A549 (cell line): Measurements from ENCODE around the gene SLC28A1. TPM values are rescaled to one million over a fixed set of nuclear protein-coding genes. Genes with fewer than 3 reads are reported as not detected.

Source experiments
- ATAC-seq, 2 experiments: fragments of 200-7000 bp in 1 of 2; fragments of >200 bp in 1 of 2; cut with Nextera tagmentation in 1 of 2; cut with Tn5 transposase in 1 of 2; 3 replicates each; pipeline versions ENCODE4 v1.8.0 to v1.9.1; 2018 to 2020; ENCODE audit warnings: mild to moderate bottlenecking in 1 of 2, moderate library complexity in 1 of 2
- CTCF ChIA-PET: fragments of 300-600 bp; sonication (Branson Sonifier 250); formaldehyde crosslinking; extraction: SDS; loops from one replicate; lab custom pipeline; 2021; ENCODE audit warnings: antibody characterized with exemption, inconsistent platforms; lab: Yijun Ruan, JAX
- POLR2A ChIA-PET: fragments of 350-600 bp; formaldehyde crosslinking; extraction: SDS; loops from one replicate; lab custom pipeline; 2021; ENCODE audit warnings: antibody characterized with exemption, inconsistent platforms; lab: Yijun Ruan, JAX
- DNase-seq, 2 experiments: peaks; one replicate each; pipeline versions ENCODE4 v3.0.0 to v3.0.0-alpha.2; 2011 to 2016; ENCODE audit warnings: low read depth in 1 of 2, low spot score in 1 of 2
- FAIRE-seq: peaks from 2 replicates; lab custom pipeline; 2011; peaks lifted over from hg19 to GRCh38; lab: Jason Lieb, UNC
- H3K27ac ChIP-seq, 2 experiments: fragments of >200 bp; sonication (Bioruptor Twin); formaldehyde crosslinking; 3 replicates each; pipeline ENCODE4 v1.5.1; 2016 to 2017
- H3K4me1 ChIP-seq: fragments of >200 bp; sonication (Bioruptor Twin); formaldehyde crosslinking; 3 replicates; pipeline ENCODE4 v1.6.1; 2016
- H3K4me2 ChIP-seq: fragments of >200 bp; sonication (Bioruptor Twin); formaldehyde crosslinking; 3 replicates; pipeline ENCODE4 v1.6.1; 2016
- H3K4me3 ChIP-seq: fragments of >200 bp; sonication (Bioruptor Twin); formaldehyde crosslinking; 3 replicates; pipeline ENCODE4 v1.5.1; 2016
- H3K9me3 ChIP-seq: fragments of >200 bp; sonication (Bioruptor Twin); formaldehyde crosslinking; 3 replicates; pipeline ENCODE4 v1.6.1; 2016
- EHF ChIP-seq: fragments of 250-450 bp; sonication (Bioruptor Pico); IDR thresholded peaks from 2 replicates; pipeline ENCODE4 v1.5.0; 2020; ENCODE audit warnings: mild to moderate bottlenecking
- EHMT2 ChIP-seq: fragments of 200-600 bp; sonication (generic); IDR thresholded peaks from 2 replicates; pipeline ENCODE4 v1.6.1; 2016; ENCODE audit warnings: antibody characterized with exemption, low read depth, mild to moderate bottlenecking, moderate library complexity
- FOSL2 ChIP-seq, 2 experiments: fragments of 450-650 bp in 1 of 2; fragments of >200 bp in 1 of 2; sonication (Bioruptor Twin) in 1 of 2; formaldehyde crosslinking; IDR thresholded peaks; 2 replicates each; pipeline versions ENCODE4 v1.5.0 to v1.6.1; 2016 to 2020; ENCODE audit warnings: mild to moderate bottlenecking in 1 of 2, moderate library complexity in 1 of 2
- GATA3 ChIP-seq: IDR thresholded peaks from 2 replicates; pipeline ENCODE4 v1.6.1; 2012; ENCODE audit warnings: borderline replicate concordance
- HDAC2 ChIP-seq: fragments of 200-600 bp; sonication (generic); IDR thresholded peaks from 2 replicates; pipeline ENCODE4 v1.6.1; 2016
- HOXB13 ChIP-seq: fragments of 250-450 bp; sonication (Bioruptor Pico); IDR thresholded peaks from 2 replicates; pipeline ENCODE4 v1.5.0; 2020; ENCODE audit warnings: low read depth, mild to moderate bottlenecking, moderate library complexity
- JUNB ChIP-seq: fragments of >200 bp; sonication (Bioruptor Twin); formaldehyde crosslinking; IDR thresholded peaks from 2 replicates; pipeline ENCODE4 v1.6.1; 2016
- MYC ChIP-seq: IDR thresholded peaks from 2 replicates; pipeline ENCODE4 v1.6.1; 2012; ENCODE audit warnings: mild to moderate bottlenecking, inconsistent platforms, low read length, improper control_type of control experiment, borderline replicate concordance
- NFE2L2 ChIP-seq: fragments of 150-350 bp; conservative IDR thresholded peaks from 2 replicates; pipeline ENCODE4 v1.6.1; 2014; ENCODE audit warnings: low read length
- RAD21 ChIP-seq, 2 experiments: fragments of >200 bp in 1 of 2; sonication (Bioruptor Twin) in 1 of 2; formaldehyde crosslinking in 1 of 2; IDR thresholded peaks in 1 of 2; conservative IDR thresholded peaks in 1 of 2; 2 replicates in 1 of 2; 3 replicates in 1 of 2; pipeline ENCODE4 v1.6.1; 2012 to 2018; ENCODE audit warnings: inconsistent platforms in 1 of 2
- RARB ChIP-seq: fragments of 250-450 bp; sonication (Bioruptor Pico); IDR thresholded peaks from 2 replicates; pipeline ENCODE4 v1.8.0; 2021; ENCODE audit warnings: mild to moderate bottlenecking, moderate library complexity
- RCOR1 ChIP-seq: fragments of 150-350 bp; IDR thresholded peaks from 2 replicates; pipeline ENCODE4 v1.6.1; 2014; ENCODE audit warnings: antibody characterized with exemption, low read length, low read depth
- SREBF2 ChIP-seq: fragments of 450-650 bp; IDR thresholded peaks from 2 replicates; pipeline ENCODE4 v1.6.1; 2014; ENCODE audit warnings: mild to moderate bottlenecking, moderate library complexity
- ZFP36 ChIP-seq: fragments of 450-650 bp; IDR thresholded peaks from 2 replicates; pipeline ENCODE4 v1.6.1; 2014; ENCODE audit warnings: borderline replicate concordance; ENCODE audit not compliant: partially characterized antibody
- WGBS: methylation state at CpG from one replicate; pipeline ENCODE4 v1.1.6; 2017; ENCODE audit errors: missing lambda C conversion rate; 5-methylcytosine and 5-hydroxymethylcytosine counted together
- polyA plus RNA-seq, 4 experiments: library from polyadenylated mRNA; depleted of rRNA in 3 of 4; stranded (reverse); fragments of >200 nt; fragmentation: RNase III in 1 of 4; extraction: RNeasy Plus Mini Kit Qiagen cat#74134 plus additional on column Dnase treatment in 1 of 4; gene quantifications; 2 replicates in 3 of 4; 3 replicates in 1 of 4; pipeline ENCODE4 v1.2.3, GENCODE V29; 2011 to 2017
- TF ChIP-seq, protein P1 (sequence below): IDR thresholded peaks from 2 replicates; pipeline ENCODE4 v1.6.1; 2012
- TF ChIP-seq, protein P2 (sequence below): fragments of 200-600 bp; sonication (generic); IDR thresholded peaks from 2 replicates; pipeline ENCODE4 v1.6.1; 2016; ENCODE audit warnings: antibody characterized with exemption, mild to moderate bottlenecking, moderate library complexity
- TF ChIP-seq, protein P3 (sequence below): IDR thresholded peaks from 2 replicates; pipeline ENCODE4 v1.6.1; 2012
- TF ChIP-seq, protein P4 (sequence below): fragments of 250-450 bp; sonication (Bioruptor Pico); IDR thresholded peaks from 2 replicates; pipeline ENCODE4 v1.5.0; 2020; ENCODE audit warnings: low read depth, mild to moderate bottlenecking, moderate library complexity
- TF ChIP-seq, protein P5 (sequence below): fragments of 250-450 bp; sonication (Bioruptor Pico); IDR thresholded peaks from 2 replicates; pipeline ENCODE4 v1.5.0; 2021; ENCODE audit warnings: mild to moderate bottlenecking, moderate library complexity, borderline replicate concordance
- TF ChIP-seq, protein P6 (sequence below): fragments of 450-650 bp; IDR thresholded peaks from 2 replicates; pipeline ENCODE4 v1.6.1; 2014; ENCODE audit warnings: antibody characterized with exemption

The SLC28A1 gene
- polyA plus RNA-seq, 2 of the 4 experiments (the other 2 are of a cell fraction) = 0.06 to 0.13 TPM

DNA sequence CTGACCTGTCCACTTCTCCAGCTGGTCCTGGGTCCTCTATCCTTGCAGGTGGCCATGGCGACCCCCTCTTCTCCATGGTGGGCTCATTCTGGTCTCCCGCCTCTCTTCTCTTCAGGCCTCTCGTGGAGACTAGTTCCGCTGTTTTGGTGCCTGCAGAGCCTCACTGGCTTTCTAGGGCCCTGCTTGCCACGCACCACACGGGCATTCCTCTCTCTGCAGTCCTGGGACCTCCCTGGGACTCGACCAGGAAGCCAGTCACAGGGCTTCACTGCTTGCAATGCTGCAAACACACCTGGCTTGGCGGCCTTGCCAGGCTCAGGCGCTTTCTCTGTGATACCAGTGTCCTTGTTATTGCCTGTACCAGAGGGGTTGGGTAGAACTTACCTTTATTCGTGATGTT, 9.1 kb downstream of the SLC28A1 start:
- no peaks in the 10 kb centered on the region for H3K9me3 ChIP-seq
- ChIA-PET CTCF (interaction anchor here (2.7 kb wide), 1 partner anchor 11 kb away, joined by 11 read pairs; no protein-coding TSS in a partner anchor), POLR2A (no interaction called here)
- ATAC-seq (no peak), DNase-seq (no peak), FAIRE-seq (no peak)
- TF ChIP-seq, protein P1, sequence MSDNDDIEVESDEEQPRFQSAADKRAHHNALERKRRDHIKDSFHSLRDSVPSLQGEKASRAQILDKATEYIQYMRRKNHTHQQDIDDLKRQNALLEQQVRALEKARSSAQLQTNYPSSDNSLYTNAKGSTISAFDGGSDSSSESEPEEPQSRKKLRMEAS = no peak
- TF ChIP-seq GATA3 = no peak
- TF ChIP-seq JUNB = no peak
- TF ChIP-seq, protein P2, sequence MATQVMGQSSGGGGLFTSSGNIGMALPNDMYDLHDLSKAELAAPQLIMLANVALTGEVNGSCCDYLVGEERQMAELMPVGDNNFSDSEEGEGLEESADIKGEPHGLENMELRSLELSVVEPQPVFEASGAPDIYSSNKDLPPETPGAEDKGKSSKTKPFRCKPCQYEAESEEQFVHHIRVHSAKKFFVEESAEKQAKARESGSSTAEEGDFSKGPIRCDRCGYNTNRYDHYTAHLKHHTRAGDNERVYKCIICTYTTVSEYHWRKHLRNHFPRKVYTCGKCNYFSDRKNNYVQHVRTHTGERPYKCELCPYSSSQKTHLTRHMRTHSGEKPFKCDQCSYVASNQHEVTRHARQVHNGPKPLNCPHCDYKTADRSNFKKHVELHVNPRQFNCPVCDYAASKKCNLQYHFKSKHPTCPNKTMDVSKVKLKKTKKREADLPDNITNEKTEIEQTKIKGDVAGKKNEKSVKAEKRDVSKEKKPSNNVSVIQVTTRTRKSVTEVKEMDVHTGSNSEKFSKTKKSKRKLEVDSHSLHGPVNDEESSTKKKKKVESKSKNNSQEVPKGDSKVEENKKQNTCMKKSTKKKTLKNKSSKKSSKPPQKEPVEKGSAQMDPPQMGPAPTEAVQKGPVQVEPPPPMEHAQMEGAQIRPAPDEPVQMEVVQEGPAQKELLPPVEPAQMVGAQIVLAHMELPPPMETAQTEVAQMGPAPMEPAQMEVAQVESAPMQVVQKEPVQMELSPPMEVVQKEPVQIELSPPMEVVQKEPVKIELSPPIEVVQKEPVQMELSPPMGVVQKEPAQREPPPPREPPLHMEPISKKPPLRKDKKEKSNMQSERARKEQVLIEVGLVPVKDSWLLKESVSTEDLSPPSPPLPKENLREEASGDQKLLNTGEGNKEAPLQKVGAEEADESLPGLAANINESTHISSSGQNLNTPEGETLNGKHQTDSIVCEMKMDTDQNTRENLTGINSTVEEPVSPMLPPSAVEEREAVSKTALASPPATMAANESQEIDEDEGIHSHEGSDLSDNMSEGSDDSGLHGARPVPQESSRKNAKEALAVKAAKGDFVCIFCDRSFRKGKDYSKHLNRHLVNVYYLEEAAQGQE = no peak
- no peak for TF ChIP-seq EHMT2
- TF ChIP-seq, protein P3, sequence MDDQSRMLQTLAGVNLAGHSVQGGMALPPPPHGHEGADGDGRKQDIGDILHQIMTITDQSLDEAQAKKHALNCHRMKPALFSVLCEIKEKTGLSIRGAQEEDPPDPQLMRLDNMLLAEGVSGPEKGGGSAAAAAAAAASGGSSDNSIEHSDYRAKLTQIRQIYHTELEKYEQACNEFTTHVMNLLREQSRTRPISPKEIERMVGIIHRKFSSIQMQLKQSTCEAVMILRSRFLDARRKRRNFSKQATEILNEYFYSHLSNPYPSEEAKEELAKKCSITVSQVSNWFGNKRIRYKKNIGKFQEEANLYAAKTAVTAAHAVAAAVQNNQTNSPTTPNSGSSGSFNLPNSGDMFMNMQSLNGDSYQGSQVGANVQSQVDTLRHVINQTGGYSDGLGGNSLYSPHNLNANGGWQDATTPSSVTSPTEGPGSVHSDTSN = no peak
- TF ChIP-seq HOXB13 (CRISPR knock-in tag) = no peak
- no peak for TF ChIP-seq RCOR1
- no peak for TF ChIP-seq NFE2L2
- TF ChIP-seq HDAC2 = no peak
- TF ChIP-seq, protein P4, sequence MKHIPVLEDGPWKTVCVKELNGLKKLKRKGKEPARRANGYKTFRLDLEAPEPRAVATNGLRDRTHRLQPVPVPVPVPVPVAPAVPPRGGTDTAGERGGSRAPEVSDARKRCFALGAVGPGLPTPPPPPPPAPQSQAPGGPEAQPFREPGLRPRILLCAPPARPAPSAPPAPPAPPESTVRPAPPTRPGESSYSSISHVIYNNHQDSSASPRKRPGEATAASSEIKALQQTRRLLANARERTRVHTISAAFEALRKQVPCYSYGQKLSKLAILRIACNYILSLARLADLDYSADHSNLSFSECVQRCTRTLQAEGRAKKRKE = no peak
- no peak for TF ChIP-seq SREBF2
- TF ChIP-seq RAD21 (conservative IDR thresholded peaks at IDR 0.05 in 1 of 2, IDR thresholded peaks at IDR 0.05 in 1 of 2) = no peak
- TF ChIP-seq FOSL2 (IDR thresholded peaks at IDR 0.05) = no peak
- no peak for TF ChIP-seq FOSL2 (CRISPR knock-in tag; IDR thresholded peaks at IDR 0.05)
- TF ChIP-seq ZFP36 = no peak
- TF ChIP-seq, protein P5, sequence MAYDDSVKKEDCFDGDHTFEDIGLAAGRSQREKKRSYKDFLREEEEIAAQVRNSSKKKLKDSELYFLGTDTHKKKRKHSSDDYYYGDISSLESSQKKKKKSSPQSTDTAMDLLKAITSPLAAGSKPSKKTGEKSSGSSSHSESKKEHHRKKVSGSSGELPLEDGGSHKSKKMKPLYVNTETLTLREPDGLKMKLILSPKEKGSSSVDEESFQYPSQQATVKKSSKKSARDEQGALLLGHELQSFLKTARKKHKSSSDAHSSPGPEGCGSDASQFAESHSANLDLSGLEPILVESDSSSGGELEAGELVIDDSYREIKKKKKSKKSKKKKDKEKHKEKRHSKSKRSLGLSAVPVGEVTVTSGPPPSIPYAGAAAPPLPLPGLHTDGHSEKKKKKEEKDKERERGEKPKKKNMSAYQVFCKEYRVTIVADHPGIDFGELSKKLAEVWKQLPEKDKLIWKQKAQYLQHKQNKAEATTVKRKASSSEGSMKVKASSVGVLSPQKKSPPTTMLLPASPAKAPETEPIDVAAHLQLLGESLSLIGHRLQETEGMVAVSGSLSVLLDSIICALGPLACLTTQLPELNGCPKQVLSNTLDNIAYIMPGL (CRISPR knock-in tag) = no peak
- TF ChIP-seq RARB = no peak
- no peak for TF ChIP-seq EHF
- TF ChIP-seq, protein P6, sequence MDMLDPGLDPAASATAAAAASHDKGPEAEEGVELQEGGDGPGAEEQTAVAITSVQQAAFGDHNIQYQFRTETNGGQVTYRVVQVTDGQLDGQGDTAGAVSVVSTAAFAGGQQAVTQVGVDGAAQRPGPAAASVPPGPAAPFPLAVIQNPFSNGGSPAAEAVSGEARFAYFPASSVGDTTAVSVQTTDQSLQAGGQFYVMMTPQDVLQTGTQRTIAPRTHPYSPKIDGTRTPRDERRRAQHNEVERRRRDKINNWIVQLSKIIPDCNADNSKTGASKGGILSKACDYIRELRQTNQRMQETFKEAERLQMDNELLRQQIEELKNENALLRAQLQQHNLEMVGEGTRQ = no peak
- no peak for TF ChIP-seq MYC
- peaks cover 4% of the 10 kb centered on the region; the same call in 1 of the 3 replicates for H3K4me1 ChIP-seq
- H3K4me2 ChIP-seq = no peak overlapping the region
- no peak overlapping the region for H3K27ac ChIP-seq
- WGBS = 75% methylated on average over 10 of the region's 10 CpGs
- H3K4me3 ChIP-seq = no peak overlapping the region
